Activated T-cell treated with anti-CD3 and anti-CD28 coated beads for 1 hour (primary cell): ENCODE measurements around the gene PHPT1.
"Not testable (repeated sequence)": the region's sequence is repeated elsewhere in the genome, so short reads cannot be mapped to it uniquely, and the experiment has no call there.

Experiments
- DNase-seq: peaks from one replicate; pipeline ENCODE4 v3.0.0-alpha.2; 2020; ENCODE audit warnings: low read depth

Gene PHPT1

GRCh38 chr9:136849038-136849959 lies at the start of gene PHPT1:
PHPT1 (plus strand) TSS chr9:136849409; CDS start chr9:136849431, 22 bp downstream.
- peak; percentile 92 for DNase-seq

GRCh38 chr9:136799854-136800657 lies 49.2 kb upstream of the PHPT1 start:
- peak; percentile 95 for DNase-seq

- no peak for DNase-seq
These were observed 46.9 kb upstream of the PHPT1 start for GRCh38 chr9:136802321-136802720.

GRCh38 chr9:136803009-136803550 lies 46.1 kb upstream of the PHPT1 start:
- DNase-seq = not testable (repeated sequence)

GRCh38 chr9:136803551-136804508 lies 45.4 kb upstream of the PHPT1 start:
- DNase-seq = no peak

GRCh38 chr9:136804509-136805206 lies 44.6 kb upstream of the PHPT1 start:
- no peak for DNase-seq

GRCh38 chr9:136805207-136805740 lies 43.9 kb upstream of the PHPT1 start:
- no peak for DNase-seq

- no peak for DNase-seq
These were observed 43.1 kb upstream of the PHPT1 start for GRCh38 chr9:136806067-136806466.

GRCh38 chr9:136806631-136807201 lies 42.5 kb upstream of the PHPT1 start:
- no peak for DNase-seq

- peak; percentile 70 for DNase-seq
These were observed 41.7 kb upstream of the PHPT1 start, which contains the start of gene RABL6 for GRCh38 chr9:136807281-136808074. RABL6 (plus strand) TSS chr9:136807948; CDS start chr9:136808197, 249 bp downstream.

- DNase-seq = peak; percentile 44
These were observed 41.0 kb upstream of the PHPT1 start for GRCh38 chr9:136808075-136808805.

- DNase-seq = no peak
These were observed 40.4 kb upstream of the PHPT1 start for GRCh38 chr9:136808806-136809158.

- no peak for DNase-seq
These were observed 34.3 kb upstream of the PHPT1 start for GRCh38 chr9:136814725-136815421.

- no peak for DNase-seq
These were observed 33.8 kb upstream of the PHPT1 start for GRCh38 chr9:136815422-136815782.

- DNase-seq = no peak
These were observed 28.0 kb upstream of the PHPT1 start for GRCh38 chr9:136820971-136821825.

- DNase-seq = no peak
These were observed 27.2 kb upstream of the PHPT1 start for GRCh38 chr9:136821826-136822544.
